Cardiac septum (tissue), 1 donor: ENCODE results near the gene RPL37A. TPM values are rescaled to one million over a fixed set of nuclear protein-coding genes. Genes with fewer than 3 reads are reported as not detected.

Source experiments
- DNase-seq: peaks from one replicate; pipeline ENCODE4 v3.0.0-alpha.2; 2020; ENCODE audit warnings: low spot score
- intact Hi-C: fragments of 100-400 bp; cut with DNase I; formaldehyde crosslinking; loops from one replicate; pipeline ENCODE4 v1.14.0; 2022
- total RNA-seq: library from RNA; stranded (reverse); fragmentation: NEBNext Ultra II Directional; extraction: Animal tissue kit (Norgen Biotek cat#: 25700); gene quantifications from one replicate; pipeline ENCODE4 v1.2.1, GENCODE V29; 2021
- donor health status: DM: no; HTN: no; CAD: no.

Gene RPL37A
- total RNA-seq, 1 donor from 2014 or later = 1,531 TPM

DNA sequence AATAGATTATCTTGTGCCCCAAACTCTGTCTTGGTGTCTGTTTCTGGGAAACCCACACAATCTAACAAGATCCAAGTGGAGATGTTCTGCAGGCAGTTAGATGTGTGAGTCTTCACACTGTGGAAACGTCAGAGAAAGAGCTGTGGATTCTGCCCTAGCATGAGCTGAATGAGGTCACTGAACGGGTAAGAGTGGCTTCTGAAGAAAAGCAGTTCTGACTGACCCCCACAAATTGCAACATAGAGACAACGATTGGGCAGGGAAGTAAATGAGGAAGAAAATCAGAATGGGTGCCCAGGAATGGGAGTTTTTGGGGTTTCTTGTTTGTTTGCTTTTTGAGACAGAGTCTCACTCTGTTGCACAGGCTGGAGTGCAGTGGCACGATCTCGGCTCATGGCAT, 12.9 kb upstream of the RPL37A start:
- no peak for DNase-seq
- intact Hi-C loops = no loop called here

DNA sequence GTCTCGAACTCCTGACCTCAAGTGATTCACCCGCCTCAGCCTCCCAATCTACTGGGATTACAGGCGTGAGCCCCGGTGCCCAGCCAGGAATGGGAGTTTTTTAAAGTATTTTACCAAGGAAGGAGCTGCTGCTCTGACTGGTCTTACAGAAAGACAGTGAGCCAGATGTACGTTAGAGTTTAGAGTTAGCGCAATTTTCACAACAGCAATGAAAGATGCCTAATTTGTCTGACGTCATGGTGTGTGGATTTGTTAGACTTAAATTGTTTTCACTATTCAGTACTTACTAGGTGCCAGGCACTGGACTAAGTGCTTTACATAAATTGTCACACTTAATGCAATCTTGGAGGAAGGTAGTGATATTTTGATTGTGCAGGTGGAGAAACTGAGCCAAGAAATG, 12.4 kb upstream of the RPL37A start:
- no peak for DNase-seq
- intact Hi-C loops = no loop called here

DNA sequence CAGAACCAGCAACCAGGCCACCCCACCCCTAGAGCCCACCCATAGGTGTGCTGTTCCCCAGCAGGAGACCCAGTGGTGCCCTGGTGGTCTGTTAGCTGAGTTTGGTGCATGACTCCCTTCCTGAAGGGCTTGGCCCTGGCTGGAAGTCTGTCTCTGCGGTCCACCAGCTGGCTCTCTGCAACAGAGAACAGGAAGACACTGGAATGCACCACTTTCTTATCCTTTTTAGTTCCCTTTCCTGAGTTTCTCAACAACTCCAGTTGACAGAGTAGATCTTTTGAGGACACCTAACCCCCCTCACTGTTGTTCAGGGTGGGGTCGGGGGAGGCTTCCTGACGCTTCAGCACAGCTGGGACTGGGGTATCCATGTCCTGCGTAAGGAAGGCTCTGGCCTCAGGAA, 11.9 kb upstream of the RPL37A start:
- DNase-seq = no peak
- intact Hi-C loops = no loop called here

DNA sequence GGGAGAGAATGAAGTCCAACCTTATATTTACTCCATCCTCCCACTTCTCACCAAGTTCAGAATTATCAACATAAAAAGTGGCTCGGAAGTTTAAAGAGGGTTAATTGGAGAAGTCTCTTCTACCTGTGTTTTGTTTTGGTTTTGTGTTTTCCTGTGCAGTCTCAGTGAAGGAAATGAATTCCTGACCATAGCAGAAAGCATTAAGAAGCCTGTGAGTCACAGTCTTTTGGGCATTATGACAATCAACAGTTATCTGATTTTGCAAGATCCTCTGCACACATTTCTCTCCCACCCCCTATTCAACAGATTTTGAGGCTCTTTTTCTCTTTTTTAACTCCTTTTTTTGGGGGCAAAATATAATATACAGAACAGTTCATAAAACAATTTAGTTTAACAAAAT, 8.6 kb upstream of the RPL37A start:
- DNase-seq = no peak
- intact Hi-C loops = no loop called here

DNA sequence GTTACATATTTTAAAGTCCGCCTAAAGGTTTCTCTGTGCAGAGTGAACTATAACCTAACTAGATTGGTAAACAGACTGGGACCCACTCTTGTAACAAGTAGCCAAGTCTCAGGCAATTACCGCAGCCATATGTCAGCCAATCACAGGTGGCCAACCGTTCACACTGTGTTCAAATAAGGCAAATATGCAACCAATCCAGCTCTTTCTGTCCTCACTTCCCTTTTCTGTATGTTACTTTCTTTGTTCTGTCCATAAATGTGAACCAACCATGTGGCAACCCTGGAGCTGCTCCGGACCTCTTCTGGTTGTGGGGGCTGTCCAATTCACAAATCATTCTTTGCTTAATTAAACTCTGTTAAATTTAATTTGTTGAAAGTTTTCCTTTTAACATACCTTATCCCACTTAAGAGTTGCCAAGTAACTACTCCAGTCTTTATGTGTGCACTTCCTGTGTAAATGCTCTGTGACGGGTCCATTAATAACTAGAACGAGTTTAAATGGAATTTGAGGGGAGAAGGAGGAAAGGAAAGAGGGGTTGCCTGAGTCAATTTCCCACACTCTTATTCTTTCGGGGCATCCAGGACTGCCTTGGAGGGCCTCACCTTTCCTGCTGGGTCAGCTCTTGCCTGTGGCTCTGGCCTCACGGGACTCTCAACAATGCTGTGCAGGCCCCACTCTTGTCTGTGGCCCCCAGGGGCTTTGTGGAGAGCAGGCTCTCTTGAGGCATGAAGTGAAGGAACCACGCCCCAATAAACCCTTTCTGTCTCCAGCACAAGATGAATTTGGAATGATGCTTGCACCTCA, 6.6 kb upstream of the RPL37A start:
- intact Hi-C loops = no loop called here

DNA sequence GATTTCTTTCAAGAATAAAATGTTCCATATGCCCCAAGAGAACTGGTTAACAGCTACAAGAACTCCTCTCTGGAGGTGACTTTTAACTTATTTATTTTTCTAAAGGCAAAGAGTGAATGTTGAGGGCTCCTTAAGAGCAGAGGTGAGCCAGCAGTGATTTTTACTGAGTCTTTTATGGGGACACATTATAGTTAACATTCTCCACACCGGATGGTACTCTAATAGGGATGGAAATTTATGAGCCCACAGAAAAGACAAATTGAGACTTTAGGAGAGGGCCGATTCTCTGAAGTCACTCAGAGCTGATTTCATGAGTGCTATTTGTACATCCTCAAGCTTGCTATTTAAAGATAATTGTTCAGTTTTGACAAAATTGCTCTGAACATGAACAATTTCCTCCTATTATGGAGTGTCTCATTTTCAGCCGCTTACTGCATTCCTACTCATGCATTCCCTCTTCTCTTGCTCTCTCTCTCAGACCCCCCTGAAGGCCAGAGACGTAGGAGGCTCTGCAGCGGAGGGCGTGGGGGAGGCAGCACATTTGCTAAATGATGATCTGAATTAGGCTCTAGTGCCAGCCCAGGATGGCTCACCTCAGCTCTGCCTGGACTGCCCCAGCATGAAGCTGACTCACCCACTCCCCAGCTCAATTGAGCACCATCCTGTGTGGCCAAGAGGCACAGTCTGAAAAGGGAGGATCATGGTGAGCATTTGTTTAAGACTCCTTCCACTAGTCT, 5.9 kb upstream of the RPL37A start:
- intact Hi-C loops = no loop called here
- DNase-seq = no peak

More for the DNA sequence above, 6.6 kb upstream of the RPL37A start:
- no peak for DNase-seq

DNA sequence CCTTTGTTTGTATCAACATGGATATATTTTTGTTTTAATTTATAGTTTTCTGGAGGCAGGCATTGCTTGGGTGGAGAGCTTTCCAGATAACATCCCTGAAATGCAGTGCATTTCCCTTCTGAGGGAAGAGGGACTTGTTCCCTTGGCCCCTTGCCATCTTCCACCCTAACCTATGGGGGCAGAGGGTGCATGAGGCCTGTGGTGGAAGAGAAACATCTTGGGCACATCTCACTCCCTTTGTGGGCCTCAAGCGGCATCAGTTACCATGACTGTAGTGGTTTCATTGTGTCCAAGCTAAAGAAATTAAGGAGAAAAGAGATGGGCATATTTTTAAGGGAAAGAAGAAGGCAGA, 5.3 kb upstream of the RPL37A start:
- DNase-seq = no peak
- intact Hi-C loops = no loop called here

DNA sequence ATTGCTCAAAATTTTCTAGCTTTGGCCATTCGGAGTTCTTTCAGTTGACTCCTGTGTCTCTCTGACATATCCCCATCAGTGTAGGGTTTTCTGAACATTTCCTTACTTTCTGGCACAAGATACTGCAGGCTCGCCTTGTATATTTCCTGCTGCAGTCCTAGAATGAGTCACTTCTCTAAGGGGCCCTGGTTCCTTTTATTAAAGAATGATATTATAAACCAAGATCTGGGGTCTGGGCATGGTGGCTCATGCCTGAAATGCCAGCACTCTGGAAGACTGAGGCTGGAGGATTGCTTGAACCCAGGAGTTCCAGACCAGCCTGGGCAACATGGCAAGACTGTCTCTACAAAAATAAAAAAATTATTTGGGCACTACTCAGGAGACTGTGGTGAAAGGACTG, 3.0 kb upstream of the RPL37A start:
- DNase-seq = no peak
- intact Hi-C loops = no loop called here

DNA sequence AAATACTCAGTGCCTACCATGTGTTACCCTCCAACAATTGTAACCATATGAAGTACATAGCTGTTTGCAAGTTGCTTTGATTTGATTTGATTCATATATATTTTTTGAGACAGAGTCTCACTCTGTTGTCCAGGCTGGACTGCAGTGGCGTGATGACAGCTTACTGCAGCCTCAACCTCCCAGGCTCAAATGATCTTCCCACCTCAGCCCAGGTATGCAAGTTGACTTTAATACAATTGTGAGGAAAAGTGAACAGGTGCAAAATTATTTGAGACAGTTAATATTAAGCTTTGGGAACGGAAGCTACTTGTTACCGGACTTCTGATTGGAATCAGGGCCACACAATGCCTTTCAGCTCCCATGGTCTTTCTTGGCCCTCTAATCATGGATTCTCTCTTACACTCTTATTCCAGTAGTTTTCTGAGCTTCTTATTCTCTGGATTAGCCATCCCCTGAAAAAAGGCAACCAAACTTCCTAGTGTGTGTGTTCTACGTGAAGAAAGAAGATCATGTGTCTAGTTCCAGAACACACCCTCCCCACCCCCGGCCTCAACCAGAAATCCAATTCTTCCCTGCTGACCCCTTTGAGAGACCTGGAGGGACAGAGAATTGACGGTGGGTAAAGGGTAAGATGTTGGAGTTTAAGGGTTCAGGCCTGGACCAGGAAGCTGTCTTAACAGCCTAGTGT, 1.1 kb upstream of the RPL37A start:
- intact Hi-C loops = loop anchor here (2.0 kb wide), 1 partner anchor 85 kb away; the partner anchor contains the start of gene SMARCAL1
- no peak for DNase-seq

DNA sequence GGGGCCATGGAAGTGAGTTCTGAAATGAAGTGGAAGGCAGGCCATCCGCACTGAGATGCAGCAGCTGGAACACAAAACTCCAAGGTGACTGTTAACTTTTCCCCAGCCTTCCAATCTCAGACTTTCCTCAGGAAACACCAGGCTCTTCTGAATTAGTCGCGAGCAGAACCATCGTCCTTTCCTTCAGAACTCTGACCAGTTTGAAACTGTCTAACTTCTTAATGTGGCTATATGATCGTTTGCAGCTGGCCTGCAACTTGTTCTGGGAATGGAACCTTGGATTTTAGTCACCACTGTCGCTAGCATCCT, 620 bp upstream of the RPL37A start:
- intact Hi-C loops = loop anchor here (2.0 kb wide), 1 partner anchor 85 kb away; the partner anchor contains the start of gene SMARCAL1
- no peak for DNase-seq

DNA sequence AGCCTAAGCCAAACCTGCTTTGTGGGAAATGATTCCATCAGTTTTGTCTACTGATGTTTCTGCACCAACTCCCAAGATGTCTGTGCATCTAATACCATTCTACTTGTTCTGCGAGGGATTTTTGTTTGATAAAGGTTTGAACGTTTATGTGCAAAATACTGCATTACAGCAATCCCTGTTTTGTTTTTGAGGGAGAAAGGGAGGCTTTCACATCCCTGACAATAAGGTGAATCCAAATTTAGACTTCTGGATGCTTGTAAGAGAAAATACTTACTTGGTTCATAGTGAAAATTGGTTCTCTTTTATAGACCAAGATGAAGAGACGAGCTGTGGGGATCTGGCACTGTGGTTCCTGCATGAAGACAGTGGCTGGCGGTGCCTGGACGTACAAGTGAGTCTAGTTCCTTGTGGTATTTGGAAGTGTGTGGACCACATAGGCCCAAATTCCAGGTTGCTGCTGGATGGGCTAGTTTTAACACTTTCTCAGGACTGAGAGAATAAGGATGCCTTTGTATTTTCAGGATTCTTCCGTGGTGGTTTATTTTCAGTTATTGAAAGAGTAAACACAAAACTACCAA, 1.1 kb downstream of the RPL37A start:
- intact Hi-C loops = loop anchor here (2.0 kb wide), 1 partner anchor 87 kb away; the partner anchor contains the start of gene SMARCAL1
- DNase-seq = no peak

DNA sequence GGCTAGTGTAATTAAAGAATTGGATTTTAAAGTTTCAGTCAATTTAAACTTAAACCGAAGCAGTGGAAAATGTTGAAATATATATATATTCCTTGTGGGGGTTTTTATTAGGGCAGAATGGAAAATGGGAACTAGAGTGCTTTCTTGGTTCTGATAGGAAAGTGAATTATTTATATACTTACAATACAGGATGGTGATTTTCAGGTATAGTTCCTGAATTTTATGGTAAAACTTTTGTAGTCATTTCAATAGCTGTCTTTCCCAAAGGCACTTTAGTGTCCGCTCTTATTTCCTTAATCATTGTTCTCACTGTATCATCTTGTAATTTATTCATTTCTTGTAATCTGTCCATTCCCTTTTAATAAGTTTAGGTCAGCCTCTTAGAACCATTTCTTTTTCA, 1.9 kb downstream of the RPL37A start:
- DNase-seq = no peak
- intact Hi-C loops = no loop called here

DNA sequence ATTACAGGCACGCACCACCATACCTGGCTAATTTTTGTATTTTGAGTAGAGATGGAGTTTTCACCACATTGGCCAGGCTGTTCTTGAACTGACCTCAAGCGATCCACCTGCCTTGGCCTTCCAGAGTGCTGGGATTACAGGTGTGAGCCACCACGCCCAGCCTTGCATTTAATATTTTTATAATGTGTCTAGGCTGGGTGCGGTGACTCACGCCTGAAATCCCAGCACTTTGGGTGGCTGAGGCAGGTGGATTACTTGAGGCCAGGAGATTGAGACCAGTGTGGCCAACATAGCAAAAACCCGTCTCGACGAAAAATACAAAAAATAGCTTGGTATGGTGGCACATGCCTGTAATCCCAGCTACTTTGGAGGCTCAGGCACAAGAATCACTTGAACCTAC, 3.2 kb downstream of the RPL37A start:
- intact Hi-C loops = no loop called here
- DNase-seq = no peak

DNA sequence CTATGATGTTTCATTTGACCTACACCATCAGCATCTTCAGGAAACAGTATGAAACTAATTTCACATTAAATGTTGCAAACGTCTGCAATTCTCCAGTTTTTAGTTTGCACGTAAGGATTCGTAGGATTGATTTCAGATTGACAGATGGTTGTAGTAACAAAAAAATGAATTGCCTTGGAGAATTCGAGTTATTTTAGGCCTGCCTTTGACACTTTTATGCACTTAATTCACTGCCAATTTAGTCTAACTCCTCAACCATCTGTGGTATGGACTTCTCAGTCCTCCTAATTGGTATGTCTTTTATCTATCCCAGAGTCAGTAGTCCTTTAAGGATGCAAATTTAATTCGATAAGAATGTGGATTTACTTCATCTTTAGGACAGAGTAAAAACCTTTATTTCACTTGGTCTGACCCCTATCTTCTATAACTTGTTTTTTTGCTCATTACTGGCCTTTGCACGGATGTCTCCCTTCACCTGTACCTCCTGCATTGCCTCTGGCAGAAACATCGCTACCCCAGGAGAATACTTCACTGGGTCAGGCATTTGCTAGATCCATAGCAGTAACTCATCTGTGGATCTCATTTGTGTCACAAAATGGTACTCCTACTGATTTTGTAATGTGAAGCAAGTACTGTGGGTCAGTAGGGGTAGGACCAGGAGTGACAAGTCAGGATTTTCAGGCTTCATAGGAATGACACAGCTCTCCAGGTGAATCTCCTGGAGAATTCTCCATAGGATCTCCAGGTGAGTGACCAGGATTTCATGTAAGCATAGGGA, 3.9 kb downstream of the RPL37A start:
- intact Hi-C loops = no loop called here
- DNase-seq = no peak

DNA sequence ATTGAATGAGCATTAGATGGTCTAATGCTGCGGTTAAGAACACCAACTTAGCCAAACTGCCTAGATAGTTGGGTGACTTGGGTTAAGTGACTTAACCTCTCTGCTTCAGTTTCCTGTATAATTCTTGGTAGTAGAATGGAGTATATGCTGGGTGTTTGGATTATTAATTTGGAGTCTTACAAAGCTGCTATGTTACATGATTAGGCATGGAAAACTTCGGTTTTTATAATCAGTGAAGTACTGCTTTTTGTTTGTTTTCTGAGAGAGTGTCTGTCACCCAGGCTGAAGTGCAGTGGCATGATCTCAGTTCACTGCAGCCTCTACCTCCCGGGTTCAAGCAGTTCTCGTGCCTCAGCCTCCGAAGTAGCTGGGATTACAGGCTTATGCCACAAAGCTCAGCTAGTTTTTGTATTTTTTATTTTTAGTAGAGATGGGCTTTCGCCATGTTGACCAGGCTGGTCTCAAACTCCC, 4.5 kb downstream of the RPL37A start:
- intact Hi-C loops = no loop called here
- DNase-seq = no peak

DNA sequence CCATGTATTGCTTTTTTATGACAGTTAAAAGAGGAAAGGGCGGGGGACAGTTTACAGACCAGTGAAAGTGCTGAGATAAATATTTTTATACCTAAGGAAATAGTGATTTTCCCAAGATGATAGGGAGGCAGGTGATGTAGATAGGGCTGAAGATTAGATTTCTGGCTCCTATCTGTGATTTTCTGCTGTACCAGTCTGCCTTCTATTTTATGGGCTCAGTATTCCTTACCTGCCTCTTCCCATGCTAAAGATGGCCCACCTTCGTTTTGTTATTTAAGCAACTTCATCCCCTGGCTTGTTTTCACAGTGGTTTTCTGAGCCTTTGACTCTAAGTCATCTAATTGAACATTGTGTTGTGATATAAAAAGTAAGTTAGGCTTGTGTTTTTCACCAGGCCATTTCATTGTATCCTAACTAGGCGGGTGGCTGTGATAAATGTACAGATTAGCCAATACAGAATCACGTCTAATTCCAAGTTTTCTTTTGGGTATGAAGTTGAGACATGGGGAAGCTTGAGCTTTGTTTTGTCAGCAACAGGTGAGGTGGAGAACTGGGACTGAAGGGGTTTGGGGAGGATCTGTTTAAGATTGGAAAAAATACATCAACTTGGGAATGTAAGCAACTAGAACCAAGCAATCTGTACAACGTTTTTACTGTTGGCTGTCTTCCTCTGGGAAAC, 5.2 kb downstream of the RPL37A start:
- intact Hi-C loops = no loop called here
- DNase-seq = no peak

DNA sequence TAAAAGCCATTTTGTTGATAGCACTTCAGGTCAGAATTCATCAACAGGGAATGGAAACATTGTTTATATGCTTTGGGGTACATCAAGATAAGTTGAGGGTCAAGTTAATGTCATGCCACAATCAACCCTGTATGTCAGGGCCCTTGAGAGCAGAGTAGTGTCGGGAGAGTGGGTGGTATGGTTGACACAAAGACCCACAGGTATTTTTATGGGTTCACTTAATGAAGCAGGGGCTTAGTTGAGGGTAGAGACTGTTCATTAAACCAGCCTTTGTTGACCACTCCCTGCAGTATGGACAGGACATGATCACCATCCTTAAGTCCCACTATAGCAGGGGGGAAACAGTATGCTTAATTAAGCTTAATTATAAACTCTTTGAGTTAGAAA, 5.7 kb downstream of the RPL37A start:
- intact Hi-C loops = no loop called here
- no peak for DNase-seq

DNA sequence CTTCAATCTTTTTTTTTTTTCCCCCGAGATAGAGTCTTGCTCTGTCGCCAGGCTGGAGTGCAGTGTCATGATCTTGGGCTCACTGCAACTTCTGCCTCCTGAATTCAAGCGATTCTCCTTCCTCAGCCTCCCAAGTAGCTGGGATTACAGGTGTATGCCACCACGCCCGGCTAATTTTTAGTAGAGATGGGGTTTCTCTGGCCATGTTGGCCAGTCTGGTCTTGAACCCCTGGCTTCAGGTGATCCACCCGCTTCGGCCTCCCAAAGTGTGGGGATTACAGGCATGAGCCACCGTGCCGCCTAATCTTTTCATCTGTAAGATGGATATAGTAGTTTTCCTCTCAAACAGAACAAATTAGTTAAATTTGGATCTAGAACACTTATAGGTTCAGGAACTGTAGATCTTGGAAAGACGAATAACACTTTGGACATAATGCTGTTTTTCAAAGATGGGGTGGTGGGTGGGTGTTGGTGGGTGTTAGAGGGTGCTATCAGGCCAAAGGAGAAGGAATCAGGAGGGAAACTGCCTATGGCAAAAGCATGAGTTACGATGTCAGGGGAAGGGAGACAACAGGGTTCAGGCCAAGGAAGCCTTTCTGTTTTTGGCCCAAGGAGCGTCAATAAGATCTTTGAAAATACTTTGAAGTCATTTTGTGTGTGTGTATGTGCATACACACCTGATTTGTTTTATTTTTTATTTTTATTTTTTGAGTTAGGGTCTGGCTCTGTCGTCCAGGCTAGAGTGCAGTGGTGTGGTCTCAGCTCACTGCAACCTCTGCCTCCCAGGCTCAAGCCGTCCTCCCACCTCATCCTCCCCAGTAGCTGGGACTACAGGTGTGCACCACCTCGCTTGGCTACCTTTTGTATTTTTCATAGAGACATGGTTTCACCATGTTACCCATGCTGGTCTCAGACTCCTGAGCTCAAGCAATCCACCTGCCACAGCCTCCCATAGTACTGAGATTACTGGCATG, 6.8 kb downstream of the RPL37A start:
- intact Hi-C loops = no loop called here
- no peak for DNase-seq
